Measurements from ENCODE around the gene KIAA1671. TPM values are rescaled to one million over a fixed set of nuclear protein-coding genes. Genes with fewer than 3 reads are reported as not detected.

The KIAA1671 gene
- total RNA-seq, 4 donors from 2014 or later: 16.2 to 35.0 (median 21.7) TPM

DNA sequence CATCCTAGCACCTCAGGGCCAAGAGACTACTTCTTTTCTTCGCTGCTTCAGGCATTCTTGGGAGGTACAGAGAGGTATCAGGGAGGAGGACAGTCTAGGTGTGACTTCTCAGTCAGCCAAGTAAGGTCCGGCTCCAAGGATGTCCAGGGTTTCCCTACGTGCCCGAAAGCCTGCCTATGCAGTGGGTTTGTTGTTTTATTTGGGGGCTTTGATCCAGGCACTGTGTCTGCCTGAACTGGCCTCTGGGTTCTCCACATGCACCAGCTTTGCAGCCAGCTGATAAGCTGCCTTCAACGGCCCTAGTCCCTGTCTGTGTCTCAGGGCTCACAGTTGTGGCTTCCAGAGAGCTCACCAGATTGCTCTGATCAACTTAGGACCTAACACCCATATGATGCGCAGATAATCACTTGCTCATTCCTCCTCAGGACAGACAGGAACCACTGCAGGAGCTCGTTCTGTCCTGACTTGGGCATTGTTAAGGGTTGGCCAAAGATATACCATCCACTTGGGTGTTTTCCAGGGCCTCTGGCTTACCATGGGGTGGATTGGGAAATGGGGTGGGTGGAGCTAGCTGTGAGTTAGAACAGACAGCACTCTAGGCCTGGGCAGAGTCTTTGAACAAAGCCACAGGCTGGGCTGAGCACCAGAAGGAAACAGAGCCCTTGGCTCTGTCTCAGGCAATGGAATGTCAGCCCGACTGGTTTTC is 201.6 kb downstream of the KIAA1671 start:
- intact Hi-C loops (cut with DNase I; ENCODE audit: low total_unique reads): no loop called here
- DNase-seq (peak; percentile 86 to 94), ATAC-seq (peak; percentile 75 to 78)
- H3K9me3 ChIP-seq: no peaks in the 10 kb centered on the region
- no peak overlapping the region for H3K4me3 ChIP-seq
- TF ChIP-seq, protein P1, sequence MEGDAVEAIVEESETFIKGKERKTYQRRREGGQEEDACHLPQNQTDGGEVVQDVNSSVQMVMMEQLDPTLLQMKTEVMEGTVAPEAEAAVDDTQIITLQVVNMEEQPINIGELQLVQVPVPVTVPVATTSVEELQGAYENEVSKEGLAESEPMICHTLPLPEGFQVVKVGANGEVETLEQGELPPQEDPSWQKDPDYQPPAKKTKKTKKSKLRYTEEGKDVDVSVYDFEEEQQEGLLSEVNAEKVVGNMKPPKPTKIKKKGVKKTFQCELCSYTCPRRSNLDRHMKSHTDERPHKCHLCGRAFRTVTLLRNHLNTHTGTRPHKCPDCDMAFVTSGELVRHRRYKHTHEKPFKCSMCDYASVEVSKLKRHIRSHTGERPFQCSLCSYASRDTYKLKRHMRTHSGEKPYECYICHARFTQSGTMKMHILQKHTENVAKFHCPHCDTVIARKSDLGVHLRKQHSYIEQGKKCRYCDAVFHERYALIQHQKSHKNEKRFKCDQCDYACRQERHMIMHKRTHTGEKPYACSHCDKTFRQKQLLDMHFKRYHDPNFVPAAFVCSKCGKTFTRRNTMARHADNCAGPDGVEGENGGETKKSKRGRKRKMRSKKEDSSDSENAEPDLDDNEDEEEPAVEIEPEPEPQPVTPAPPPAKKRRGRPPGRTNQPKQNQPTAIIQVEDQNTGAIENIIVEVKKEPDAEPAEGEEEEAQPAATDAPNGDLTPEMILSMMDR (IDR thresholded peaks at IDR 0.05 in 4 of 5, conservative IDR thresholded peaks at IDR 0.05 in 1 of 5): no peak
- peak; percentile 35 to 73 for TF ChIP-seq POLR2A (IDR thresholded peaks at IDR 0.05)
- H3K27ac ChIP-seq: peak overlapping the region; percentile 90 to 95 (median 92)
- no peaks in the 10 kb centered on the region for H3K27me3 ChIP-seq
- peaks cover 35 to 56% of the 10 kb centered on the region in 2 donors for H3K4me1 ChIP-seq
- in situ Hi-C loops (cut with MboI; ENCODE audit: low sequenced_read_pairs in 4 of 4): no loop called here
- no peaks in the 10 kb centered on the region for H3K36me3 ChIP-seq

DNA sequence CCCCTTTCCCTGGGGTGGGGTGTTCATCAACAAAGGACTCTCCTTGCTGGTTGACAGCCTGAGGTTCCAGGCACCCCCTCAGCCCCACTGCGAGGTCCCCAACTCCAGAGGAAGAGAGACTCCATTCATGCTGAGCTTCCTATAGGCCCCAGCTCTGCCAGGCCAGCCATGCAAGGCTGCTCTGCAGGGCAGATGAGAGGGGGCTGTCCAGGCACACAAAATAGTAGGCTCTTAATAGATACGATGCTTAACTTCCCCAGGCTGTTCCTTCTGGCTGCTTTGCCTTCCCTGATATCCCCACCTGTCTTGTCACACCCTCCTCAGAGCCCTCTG is 202.1 kb downstream of the KIAA1671 start:
- H3K27ac ChIP-seq: peak overlapping the region; percentile 90 to 95 (median 92)
- H3K27me3 ChIP-seq: no peaks in the 10 kb centered on the region
- DNase-seq (peak in 1 of 2 donors; percentile 51), ATAC-seq (peak in 1 of 2 donors; percentile 9)
- H3K4me1 ChIP-seq: peaks cover 35 to 61% of the 10 kb centered on the region in 2 donors
- H3K36me3 ChIP-seq: no peaks in the 10 kb centered on the region
- intact Hi-C loops (cut with DNase I; ENCODE audit: low total_unique reads): no loop called here
- in situ Hi-C loops (cut with MboI; ENCODE audit: low sequenced_read_pairs in 4 of 4): no loop called here
- TF ChIP-seq, protein P1 (IDR thresholded peaks at IDR 0.05 in 4 of 5, conservative IDR thresholded peaks at IDR 0.05 in 1 of 5): no peak
- TF ChIP-seq POLR2A (IDR thresholded peaks at IDR 0.05): peak in 1 of 2 donors; percentile 43
- no peak overlapping the region for H3K4me3 ChIP-seq
- H3K9me3 ChIP-seq: no peaks in the 10 kb centered on the region

DNA sequence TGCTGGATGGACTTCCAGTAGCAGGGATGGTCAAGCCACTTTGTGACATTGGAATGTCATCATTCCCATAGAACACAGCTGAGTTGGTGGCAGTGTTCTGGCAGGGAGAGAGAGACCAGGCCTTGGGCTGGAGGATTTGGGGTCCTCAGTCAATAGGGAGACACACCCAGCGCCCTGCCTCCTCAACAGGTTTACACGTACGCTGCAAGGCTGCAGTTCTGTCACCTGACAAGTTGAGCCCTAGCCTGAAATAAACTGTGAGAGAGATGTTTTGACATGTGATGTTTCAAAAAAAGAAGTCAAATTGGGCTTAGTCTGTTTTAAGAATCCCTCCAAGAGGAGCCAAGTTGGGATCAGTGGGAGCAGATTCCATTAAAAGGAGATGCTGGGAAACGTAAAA is 204.2 kb downstream of the KIAA1671 start:
- ATAC-seq (peak; percentile 37 to 54), DNase-seq (peak; percentile 66 to 77)
- TF ChIP-seq, protein P1 (IDR thresholded peaks at IDR 0.05 in 4 of 5, conservative IDR thresholded peaks at IDR 0.05 in 1 of 5): no peak
- peak; percentile 37 to 68 for TF ChIP-seq POLR2A (IDR thresholded peaks at IDR 0.05)
- no peaks in the 10 kb centered on the region for H3K9me3 ChIP-seq
- in situ Hi-C loops (cut with MboI; ENCODE audit: low sequenced_read_pairs in 4 of 4) (no loop called here), intact Hi-C loops (cut with DNase I; ENCODE audit: low total_unique reads) (no loop called here)
- H3K4me3 ChIP-seq: no peak overlapping the region
- peaks cover 35 to 70% of the 10 kb centered on the region in 2 donors for H3K4me1 ChIP-seq
- no peaks in the 10 kb centered on the region for H3K27me3 ChIP-seq
- H3K36me3 ChIP-seq: no peaks in the 10 kb centered on the region
- H3K27ac ChIP-seq: peak overlapping the region; percentile 90 to 95 (median 92)

DNA sequence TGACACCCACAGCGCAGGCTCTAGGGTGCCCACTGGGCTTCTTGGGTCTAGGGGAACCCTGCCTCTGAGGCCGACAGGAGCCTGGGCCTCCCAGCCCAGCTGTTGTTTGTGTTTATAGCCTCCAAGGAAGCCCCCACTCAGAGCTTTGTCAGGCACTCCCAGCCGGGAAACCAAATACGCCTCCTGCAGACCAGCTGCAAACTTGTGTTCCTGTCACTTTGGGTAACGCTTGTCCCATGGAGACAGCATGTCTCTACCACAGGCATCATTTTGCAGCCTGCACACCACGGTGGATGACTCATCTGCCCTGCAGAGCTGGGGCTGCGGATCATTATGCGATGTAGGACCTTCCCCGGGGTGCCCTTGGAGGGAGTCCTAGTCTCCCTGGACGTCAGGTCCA is 206.5 kb downstream of the KIAA1671 start:
- DNase-seq (peak; percentile 85 to 95), ATAC-seq (peak; percentile 62 to 68)
- intact Hi-C loops (cut with DNase I; ENCODE audit: low total_unique reads): no loop called here
- peak overlapping the region; percentile 90 to 95 (median 92) for H3K27ac ChIP-seq
- no peaks in the 10 kb centered on the region for H3K9me3 ChIP-seq
- no peaks in the 10 kb centered on the region for H3K27me3 ChIP-seq
- peaks cover 28 to 78% of the 10 kb centered on the region in 2 donors for H3K4me1 ChIP-seq
- TF ChIP-seq, protein P1 (IDR thresholded peaks at IDR 0.05 in 4 of 5, conservative IDR thresholded peaks at IDR 0.05 in 1 of 5): peak in 1 of 5 experiments; percentile 19
- peak; percentile 46 to 73 for TF ChIP-seq POLR2A (IDR thresholded peaks at IDR 0.05)
- no peak overlapping the region for H3K4me3 ChIP-seq
- no peaks in the 10 kb centered on the region for H3K36me3 ChIP-seq
- in situ Hi-C loops (cut with MboI; ENCODE audit: low sequenced_read_pairs in 4 of 4): no loop called here
